Liver (tissue), 9 donors: ENCODE results near the gene OTOR. TPM values are rescaled to one million over a fixed set of nuclear protein-coding genes. Genes with fewer than 3 reads are reported as not detected.

Experiments
- DNase-seq: peaks from one replicate; pipeline ENCODE4 v3.0.0-alpha.2; 2017; ENCODE audit warnings: low spot score
- H3K27ac ChIP-seq, 2 donors: one replicate each; pipeline ENCODE4 v1.7.0; 2013; ENCODE audit warnings: inconsistent platforms in 2 of 2, low read length in 2 of 2, control low read depth in 1 of 2, low read depth in 1 of 2, mild to moderate bottlenecking in 1 of 2
- H3K27me3 ChIP-seq, 4 donors: one replicate each; pipeline versions ENCODE4 v1.6.1 to v1.7.0; 2013; ENCODE audit warnings: low read length in 3 of 4, inconsistent platforms in 1 of 4, mild to moderate bottlenecking in 1 of 4, moderate library complexity in 1 of 4; ENCODE audit not compliant: control insufficient read depth in 4 of 4, insufficient read depth in 4 of 4
- H3K36me3 ChIP-seq, 4 donors: one replicate each; pipeline versions ENCODE4 v1.6.1 to v1.7.0; 2013; ENCODE audit warnings: low read length in 3 of 4, mild to moderate bottlenecking in 3 of 4, low read depth in 1 of 4, moderate library complexity in 1 of 4; ENCODE audit not compliant: control insufficient read depth in 4 of 4, insufficient read depth in 3 of 4
- H3K4me1 ChIP-seq, 4 donors: one replicate each; pipeline versions ENCODE4 v1.6.1 to v1.7.0; 2013; ENCODE audit warnings: low read length in 3 of 4, mild to moderate bottlenecking in 3 of 4, moderate library complexity in 1 of 4; ENCODE audit not compliant: control insufficient read depth in 4 of 4, insufficient read depth in 4 of 4
- H3K4me3 ChIP-seq, 3 donors: one replicate each; pipeline versions ENCODE4 v1.6.1 to v1.7.0; 2013; ENCODE audit warnings: low read length in 3 of 3, control low read depth in 1 of 3, low read depth in 1 of 3, mild to moderate bottlenecking in 1 of 3
- H3K9ac ChIP-seq, 2 donors: one replicate each; pipeline ENCODE4 v1.7.0; 2013; ENCODE audit warnings: low read length in 2 of 2, mild to moderate bottlenecking in 2 of 2, moderate library complexity in 2 of 2, control low read depth in 1 of 2, low read depth in 1 of 2
- H3K9me3 ChIP-seq, 4 donors: one replicate each; pipeline versions ENCODE4 v1.6.1 to v1.7.0; 2013; ENCODE audit warnings: low read length in 3 of 4; ENCODE audit not compliant: control insufficient read depth in 4 of 4
- FOXA1 ChIP-seq: IDR thresholded peaks from 2 replicates; pipeline ENCODE4 v1.6.1; 2016; ENCODE audit warnings: antibody characterized with exemption
- FOXA2 ChIP-seq: IDR thresholded peaks from 2 replicates; pipeline ENCODE4 v1.6.1; 2016; ENCODE audit warnings: antibody characterized with exemption
- GABPA ChIP-seq, 2 donors: IDR thresholded peaks in 1 of 2; conservative IDR thresholded peaks in 1 of 2; 2 replicates each; pipeline ENCODE4 v1.6.1; 2016; ENCODE audit warnings: antibody characterized with exemption in 2 of 2, mild to moderate bottlenecking in 1 of 2, moderate library complexity in 1 of 2
- JUND ChIP-seq, 2 donors: IDR thresholded peaks; 2 replicates each; pipeline ENCODE4 v1.6.1; 2016; ENCODE audit warnings: antibody characterized with exemption in 2 of 2
- NR2F2 ChIP-seq: IDR thresholded peaks from 2 replicates; pipeline ENCODE4 v1.6.1; 2016; ENCODE audit warnings: antibody characterized with exemption
- RAD21 ChIP-seq, 2 donors: IDR thresholded peaks; 2 replicates each; pipeline ENCODE4 v1.6.1; 2016; ENCODE audit warnings: antibody characterized with exemption in 2 of 2, mild to moderate bottlenecking in 2 of 2
- RXRA ChIP-seq, 2 donors: IDR thresholded peaks; 2 replicates each; pipeline ENCODE4 v1.6.1; 2017 to 2018; ENCODE audit warnings: antibody characterized with exemption in 2 of 2, mild to moderate bottlenecking in 1 of 2
- SP1 ChIP-seq: IDR thresholded peaks from 2 replicates; pipeline ENCODE4 v1.6.1; 2018; ENCODE audit warnings: antibody characterized with exemption, mild to moderate bottlenecking
- YY1 ChIP-seq: IDR thresholded peaks from 2 replicates; pipeline ENCODE4 v1.6.1; 2016; ENCODE audit warnings: antibody characterized with exemption, mild to moderate bottlenecking
- WGBS: extraction: QIAGEN DNeasy Blood & Tissue Kit; methylation state at CpG from one replicate; pipeline ENCODE4 v1.1.7; 2013; 5-methylcytosine and 5-hydroxymethylcytosine counted together
- polyA plus RNA-seq, 2 donors: library from polyadenylated mRNA; stranded (reverse) in 1 of 2; unstranded in 1 of 2; fragments of 200-250 nt in 1 of 2; fragments of >200 nt in 1 of 2; fragmentation: Nextera tagmentation in 1 of 2; extraction: Ambion mirVana in 1 of 2; gene quantifications; one replicate each; pipeline versions ENCODE4 v1.2.1 to v1.2.3, GENCODE V29; 2013 to 2015
- total RNA-seq, 2 donors: library from RNA; depleted of rRNA; stranded (reverse); fragments of >200 nt; gene quantifications; one replicate each; pipeline ENCODE4 v1.2.3, GENCODE V29; 2014
- TF ChIP-seq, protein P1 (sequence below): fragments of 150-350 bp; IDR thresholded peaks from 2 replicates; pipeline ENCODE4 v1.5.1; 2017; ENCODE audit warnings: improper control_type of control experiment, low read depth, low read length; ENCODE audit not compliant: missing input control
- TF ChIP-seq, protein P2 (sequence below): IDR thresholded peaks from 2 replicates; pipeline ENCODE4 v1.6.1; 2016; ENCODE audit warnings: antibody characterized with exemption, mild to moderate bottlenecking
- TF ChIP-seq, protein P3 (sequence below): IDR thresholded peaks from 2 replicates; pipeline ENCODE4 v1.6.1; 2016; ENCODE audit warnings: antibody characterized with exemption
- donor health status: healthy.
- donor health status: healthy.
- donor health status: healthy.
- donor health status: healthy.
- donor health status: healthy.

The OTOR gene
- total and polyA plus RNA-seq, 4 donors, result not detected

DNA sequence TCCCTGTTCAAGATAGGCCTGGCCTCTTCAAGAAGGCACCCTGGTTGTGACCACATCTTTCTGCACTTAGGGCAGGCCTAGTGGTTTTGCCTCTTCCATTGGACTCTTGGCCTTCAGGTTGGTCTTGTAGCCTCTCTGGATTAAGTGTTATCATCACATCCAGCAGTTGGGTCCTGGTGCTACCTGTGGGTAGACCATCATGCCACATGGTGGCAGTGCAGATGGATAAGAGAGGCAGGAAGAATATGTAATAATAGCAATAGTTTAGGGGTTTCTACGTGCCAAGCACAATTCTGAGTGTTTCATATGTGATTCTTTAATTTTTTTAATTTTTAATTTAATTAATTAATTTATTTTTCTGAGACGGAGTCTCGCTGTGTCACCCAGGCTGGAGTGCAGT, 46.9 kb upstream of the OTOR start:
- Histone ChIP-seq H3K4me1 (no peaks in the 10 kb centered on the region), H3K9me3 (peaks cover 0 to 5% (median 0%) of the 10 kb centered on the region in 4 donors), H3K27me3 (peaks cover 0 to 6% (median 2%) of the 10 kb centered on the region in 4 donors), H3K4me3 (no peak overlapping the region), H3K36me3 (no peaks in the 10 kb centered on the region), H3K27ac (no peak overlapping the region), H3K9ac (no peak overlapping the region)
- WGBS, result 65% methylated on average over 3 of the region's 3 CpGs
- TF ChIP-seq FOXA2 (no peak), RAD21 (IDR thresholded peaks at IDR 0.05) (peak; percentile 40 to 55)
- TF ChIP-seq, protein P1, sequence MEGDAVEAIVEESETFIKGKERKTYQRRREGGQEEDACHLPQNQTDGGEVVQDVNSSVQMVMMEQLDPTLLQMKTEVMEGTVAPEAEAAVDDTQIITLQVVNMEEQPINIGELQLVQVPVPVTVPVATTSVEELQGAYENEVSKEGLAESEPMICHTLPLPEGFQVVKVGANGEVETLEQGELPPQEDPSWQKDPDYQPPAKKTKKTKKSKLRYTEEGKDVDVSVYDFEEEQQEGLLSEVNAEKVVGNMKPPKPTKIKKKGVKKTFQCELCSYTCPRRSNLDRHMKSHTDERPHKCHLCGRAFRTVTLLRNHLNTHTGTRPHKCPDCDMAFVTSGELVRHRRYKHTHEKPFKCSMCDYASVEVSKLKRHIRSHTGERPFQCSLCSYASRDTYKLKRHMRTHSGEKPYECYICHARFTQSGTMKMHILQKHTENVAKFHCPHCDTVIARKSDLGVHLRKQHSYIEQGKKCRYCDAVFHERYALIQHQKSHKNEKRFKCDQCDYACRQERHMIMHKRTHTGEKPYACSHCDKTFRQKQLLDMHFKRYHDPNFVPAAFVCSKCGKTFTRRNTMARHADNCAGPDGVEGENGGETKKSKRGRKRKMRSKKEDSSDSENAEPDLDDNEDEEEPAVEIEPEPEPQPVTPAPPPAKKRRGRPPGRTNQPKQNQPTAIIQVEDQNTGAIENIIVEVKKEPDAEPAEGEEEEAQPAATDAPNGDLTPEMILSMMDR, result peak; percentile 42
- no peak for DNase-seq

DNA sequence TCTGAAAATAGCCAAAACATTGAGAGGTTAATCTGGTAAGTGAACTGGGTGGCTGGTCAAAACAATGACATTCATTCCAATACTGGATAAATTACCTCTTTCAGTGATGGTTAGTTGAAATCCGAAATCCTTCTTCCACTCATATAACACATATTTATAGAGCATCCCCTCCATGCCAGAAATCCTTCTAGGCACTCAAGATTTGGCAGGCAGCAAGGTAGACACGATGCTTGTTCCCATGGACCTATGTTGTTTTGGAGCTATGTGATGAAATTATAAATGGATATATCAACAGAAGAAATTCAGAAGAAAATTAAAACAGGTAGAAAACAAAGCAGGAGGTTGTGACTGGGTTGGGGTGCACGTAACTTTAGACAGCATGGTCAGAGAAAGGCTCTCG, 44.6 kb upstream of the OTOR start:
- no peak for DNase-seq
- WGBS, result 83% methylated on average over 4 of the region's 4 CpGs
- Histone ChIP-seq H3K27ac (no peak overlapping the region), H3K36me3 (no peaks in the 10 kb centered on the region), H3K4me3 (no peak overlapping the region), H3K9ac (no peak overlapping the region), H3K27me3 (peaks cover 0 to 2% (median 0%) of the 10 kb centered on the region in 4 donors), H3K9me3 (peaks cover 0 to 5% (median 0%) of the 10 kb centered on the region in 4 donors), H3K4me1 (no peaks in the 10 kb centered on the region)
- TF ChIP-seq GABPA (IDR thresholded peaks at IDR 0.05 in 1 of 2, conservative IDR thresholded peaks at IDR 0.05 in 1 of 2) (no peak), RXRA (IDR thresholded peaks at IDR 0.05) (no peak), JUND (IDR thresholded peaks at IDR 0.05) (no peak), SP1 (no peak), FOXA1 (no peak), YY1 (no peak)
- TF ChIP-seq, protein P2, sequence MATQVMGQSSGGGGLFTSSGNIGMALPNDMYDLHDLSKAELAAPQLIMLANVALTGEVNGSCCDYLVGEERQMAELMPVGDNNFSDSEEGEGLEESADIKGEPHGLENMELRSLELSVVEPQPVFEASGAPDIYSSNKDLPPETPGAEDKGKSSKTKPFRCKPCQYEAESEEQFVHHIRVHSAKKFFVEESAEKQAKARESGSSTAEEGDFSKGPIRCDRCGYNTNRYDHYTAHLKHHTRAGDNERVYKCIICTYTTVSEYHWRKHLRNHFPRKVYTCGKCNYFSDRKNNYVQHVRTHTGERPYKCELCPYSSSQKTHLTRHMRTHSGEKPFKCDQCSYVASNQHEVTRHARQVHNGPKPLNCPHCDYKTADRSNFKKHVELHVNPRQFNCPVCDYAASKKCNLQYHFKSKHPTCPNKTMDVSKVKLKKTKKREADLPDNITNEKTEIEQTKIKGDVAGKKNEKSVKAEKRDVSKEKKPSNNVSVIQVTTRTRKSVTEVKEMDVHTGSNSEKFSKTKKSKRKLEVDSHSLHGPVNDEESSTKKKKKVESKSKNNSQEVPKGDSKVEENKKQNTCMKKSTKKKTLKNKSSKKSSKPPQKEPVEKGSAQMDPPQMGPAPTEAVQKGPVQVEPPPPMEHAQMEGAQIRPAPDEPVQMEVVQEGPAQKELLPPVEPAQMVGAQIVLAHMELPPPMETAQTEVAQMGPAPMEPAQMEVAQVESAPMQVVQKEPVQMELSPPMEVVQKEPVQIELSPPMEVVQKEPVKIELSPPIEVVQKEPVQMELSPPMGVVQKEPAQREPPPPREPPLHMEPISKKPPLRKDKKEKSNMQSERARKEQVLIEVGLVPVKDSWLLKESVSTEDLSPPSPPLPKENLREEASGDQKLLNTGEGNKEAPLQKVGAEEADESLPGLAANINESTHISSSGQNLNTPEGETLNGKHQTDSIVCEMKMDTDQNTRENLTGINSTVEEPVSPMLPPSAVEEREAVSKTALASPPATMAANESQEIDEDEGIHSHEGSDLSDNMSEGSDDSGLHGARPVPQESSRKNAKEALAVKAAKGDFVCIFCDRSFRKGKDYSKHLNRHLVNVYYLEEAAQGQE, result no peak
- TF ChIP-seq, protein P1, result no peak

DNA sequence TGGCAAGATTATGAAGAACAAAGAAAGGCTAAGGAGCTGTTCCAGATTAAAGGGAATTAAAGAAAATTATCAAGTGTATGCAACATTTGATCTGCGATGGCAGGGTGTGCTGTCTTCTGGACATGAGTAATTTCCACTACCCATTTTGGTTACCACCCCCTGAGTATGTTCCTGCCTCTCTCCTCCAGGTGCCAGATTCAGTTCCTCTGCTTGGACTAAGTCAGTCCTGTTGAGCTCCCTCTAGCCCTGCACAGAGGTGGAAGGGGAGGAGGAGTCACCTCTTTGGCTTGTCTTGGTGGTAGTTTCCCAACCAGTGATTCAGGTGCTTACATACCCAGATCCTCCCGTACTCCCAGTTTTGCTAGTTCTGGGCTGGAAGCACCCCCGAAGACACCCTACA, 40.5 kb upstream of the OTOR start:
- H3K4me1 ChIP-seq, result no peaks in the 10 kb centered on the region

More for the DNA sequence above, 40.5 kb upstream of the OTOR start:
- H3K27me3 ChIP-seq, result peaks cover 0 to 8% (median 0%) of the 10 kb centered on the region in 4 donors
- DNase-seq, result no peak
- no peak overlapping the region for H3K27ac ChIP-seq
- no peak overlapping the region for H3K9ac ChIP-seq
- WGBS, result 79% methylated on average over 3 of the region's 3 CpGs
- no peak overlapping the region for H3K4me3 ChIP-seq
- H3K36me3 ChIP-seq, result no peaks in the 10 kb centered on the region
- TF ChIP-seq FOXA1 (no peak), JUND (IDR thresholded peaks at IDR 0.05) (no peak), FOXA2 (no peak), NR2F2 (no peak), SP1 (no peak)
- TF ChIP-seq, protein P3, sequence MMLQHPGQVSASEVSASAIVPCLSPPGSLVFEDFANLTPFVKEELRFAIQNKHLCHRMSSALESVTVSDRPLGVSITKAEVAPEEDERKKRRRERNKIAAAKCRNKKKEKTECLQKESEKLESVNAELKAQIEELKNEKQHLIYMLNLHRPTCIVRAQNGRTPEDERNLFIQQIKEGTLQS, result no peak
- H3K9me3 ChIP-seq, result peaks cover 0 to 5% (median 0%) of the 10 kb centered on the region in 4 donors
